ENCODE results near the gene COL4A4. TPM values are rescaled to one million over a fixed set of nuclear protein-coding genes. Genes with fewer than 3 reads are reported as not detected.

COL4A4 gene
- total and polyA plus RNA-seq, 2 donors (not counting 3 experiments of a cell fraction or from before 2014, with no cell fraction given), result not detected

- FAIRE-seq (no peak), DNase-seq (ENCODE audit: low read depth, low spot score) (no peak)
- no peak overlapping the region for H3K4me3 ChIP-seq (replicated peaks in 1 of 3; ENCODE audit: insufficient read depth in 1 of 3, low read depth in 1 of 3, low read length in 3 of 3)
- no peaks in the 10 kb centered on the region for H3K4me1 ChIP-seq (ENCODE audit: control insufficient read depth, extremely low read depth, insufficient read depth, low read length)
- H4K20me1 ChIP-seq (replicated peaks; ENCODE audit: control insufficient read depth, extremely low read depth, insufficient read depth, low read length), result no peaks in the 10 kb centered on the region
- peaks cover 4% of the 10 kb centered on the region for H3K9me3 ChIP-seq (replicated peaks; ENCODE audit: control insufficient read depth, insufficient read depth, low read length)
- TF ChIP-seq POLR2AphosphoS5 (IDR thresholded peaks at IDR 0.05; ENCODE audit: insufficient read depth, low read depth, low read length) (no peak), GATA2 (IDR thresholded peaks at IDR 0.05; ENCODE audit: insufficient read depth, insufficient read length, low read depth, low read length) (no peak), CTCF (IDR thresholded peaks at IDR 0.05; ENCODE audit: extremely low read depth in 1 of 2, insufficient read depth in 1 of 2, low read depth in 1 of 2, low read length in 2 of 2) (no peak)
- no peak overlapping the region for H2AFZ ChIP-seq (ENCODE audit: low read depth, low read length)
- dilution Hi-C loops (cut with MboI; ENCODE audit: extremely low pct_ligation_motif_present, low sequenced_read_pairs) (no loop called here), intact Hi-C loops (cut with micrococcal nuclease) (no loop called here)
- no TSS peak for BruUV-seq (replicated peaks)
- CTCF ChIA-PET, result no interaction called here
- H3K9ac ChIP-seq (replicated peaks; ENCODE audit: extremely low read depth, insufficient read depth, low read length), result no peak overlapping the region
- POLR2A ChIA-PET, result no interaction called here
- no peaks in the 10 kb centered on the region for H3K9me1 ChIP-seq (replicated peaks; ENCODE audit: control insufficient read depth, extremely low read depth, insufficient read depth, low read length)
- no peaks in the 10 kb centered on the region for H3K27me3 ChIP-seq (ENCODE audit: control insufficient read depth in 2 of 2, insufficient read depth in 2 of 2, low read length in 2 of 2)
- H3K36me3 ChIP-seq (ENCODE audit: control insufficient read depth in 2 of 2, extremely low read depth in 1 of 2, insufficient read depth in 2 of 2, low read length in 2 of 2), result no peaks in the 10 kb centered on the region
- no peak overlapping the region for H3K4me2 ChIP-seq (ENCODE audit: insufficient read depth, low read length)
- no peak overlapping the region for H3K27ac ChIP-seq (ENCODE audit: insufficient read depth, low read depth, low read length)
- H3K79me2 ChIP-seq (ENCODE audit: control insufficient read depth, insufficient read depth, low read length), result no peaks in the 10 kb centered on the region
Measured at GRCh38 chr2:227057743-227058447, 106.1 kb downstream of the COL4A4 start.

DNA sequence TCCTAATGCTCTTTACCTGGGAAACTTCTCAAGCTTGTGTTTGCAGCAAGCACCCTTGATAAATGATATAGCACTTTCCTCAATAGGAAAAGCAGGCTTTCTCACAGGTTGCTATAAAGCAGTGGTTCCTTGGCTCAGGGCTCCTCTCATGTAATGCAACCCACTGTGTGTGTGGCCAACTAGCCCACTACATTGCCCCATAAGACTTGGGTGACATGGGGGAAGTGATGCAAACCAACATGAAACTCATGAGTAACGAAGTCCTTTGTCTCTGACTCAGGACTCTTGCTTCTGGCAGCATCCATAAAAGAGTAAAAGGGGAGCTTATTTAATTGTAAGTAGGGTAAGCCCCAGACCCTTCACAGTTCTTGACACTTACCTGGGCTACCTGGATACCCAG, 106.9 kb downstream of the COL4A4 start:
- Histone ChIP-seq H3K36me3 (ENCODE audit: control insufficient read depth in 2 of 2, extremely low read depth in 1 of 2, insufficient read depth in 2 of 2, low read length in 2 of 2) (no peaks in the 10 kb centered on the region), H2AFZ (ENCODE audit: low read depth, low read length) (no peak overlapping the region), H3K9ac (replicated peaks; ENCODE audit: extremely low read depth, insufficient read depth, low read length) (no peak overlapping the region), H3K9me3 (replicated peaks; ENCODE audit: control insufficient read depth, insufficient read depth, low read length) (peaks cover 4% of the 10 kb centered on the region), H3K4me1 (ENCODE audit: control insufficient read depth, extremely low read depth, insufficient read depth, low read length) (no peaks in the 10 kb centered on the region), H4K20me1 (replicated peaks; ENCODE audit: control insufficient read depth, extremely low read depth, insufficient read depth, low read length) (no peaks in the 10 kb centered on the region), H3K27me3 (ENCODE audit: control insufficient read depth in 2 of 2, insufficient read depth in 2 of 2, low read length in 2 of 2) (no peaks in the 10 kb centered on the region), H3K27ac (ENCODE audit: insufficient read depth, low read depth, low read length) (no peak overlapping the region), H3K79me2 (ENCODE audit: control insufficient read depth, insufficient read depth, low read length) (no peaks in the 10 kb centered on the region), H3K4me2 (ENCODE audit: insufficient read depth, low read length) (no peak overlapping the region), H3K9me1 (replicated peaks; ENCODE audit: control insufficient read depth, extremely low read depth, insufficient read depth, low read length) (no peaks in the 10 kb centered on the region), H3K4me3 (replicated peaks in 1 of 3; ENCODE audit: insufficient read depth in 1 of 3, low read depth in 1 of 3, low read length in 3 of 3) (no peak overlapping the region)
- dilution Hi-C loops (cut with MboI; ENCODE audit: extremely low pct_ligation_motif_present, low sequenced_read_pairs) (no loop called here), intact Hi-C loops (cut with micrococcal nuclease) (no loop called here)
- DNase-seq (ENCODE audit: low read depth, low spot score) (no peak), FAIRE-seq (no peak)
- ChIA-PET CTCF (no interaction called here), POLR2A (no interaction called here)
- TF ChIP-seq MYC (IDR thresholded peaks at IDR 0.05; ENCODE audit: low read depth, low read length), result no peak
- no peak for TF ChIP-seq JUN (IDR thresholded peaks at IDR 0.05; ENCODE audit: borderline replicate concordance, insufficient read depth, insufficient read length, low read depth)
- no peak for TF ChIP-seq POLR2AphosphoS5 (IDR thresholded peaks at IDR 0.05; ENCODE audit: insufficient read depth, low read depth, low read length)
- no peak for TF ChIP-seq FOS (IDR thresholded peaks at IDR 0.05; ENCODE audit: borderline replicate concordance, insufficient read depth, low read length)
- no peak for TF ChIP-seq EZH2 (IDR thresholded peaks at IDR 0.05; ENCODE audit: borderline replicate concordance, low read depth, low read length, severe bottlenecking)
- TF ChIP-seq, protein P1, sequence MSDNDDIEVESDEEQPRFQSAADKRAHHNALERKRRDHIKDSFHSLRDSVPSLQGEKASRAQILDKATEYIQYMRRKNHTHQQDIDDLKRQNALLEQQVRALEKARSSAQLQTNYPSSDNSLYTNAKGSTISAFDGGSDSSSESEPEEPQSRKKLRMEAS (IDR thresholded peaks at IDR 0.05; ENCODE audit: insufficient read depth, insufficient read length), result no peak
- TF ChIP-seq POLR2A (IDR thresholded peaks at IDR 0.05; ENCODE audit: low read depth, low read length), result no peak
- TF ChIP-seq GATA2 (IDR thresholded peaks at IDR 0.05; ENCODE audit: insufficient read depth, insufficient read length, low read depth, low read length), result no peak
- TF ChIP-seq CTCF (IDR thresholded peaks at IDR 0.05; ENCODE audit: extremely low read depth in 1 of 2, insufficient read depth in 1 of 2, low read depth in 1 of 2, low read length in 2 of 2), result no peak
- no TSS peak for BruUV-seq (replicated peaks)
